Activated T-helper 17 cell treated with anti-CD3 and anti-CD28 coated beads, Interleukin-2, amount 50 U/mL, for 72 hours (primary cell): ENCODE data around the gene MRGPRF. TPM values are rescaled to one million over a fixed set of nuclear protein-coding genes. Genes with fewer than 3 reads are reported as not detected.
A peak's percentile ranks its signal among the peaks of the same experiment; 100 is the strongest.

Experiments used
- ATAC-seq: fragments of 150-1000 bp; cut with Tn5 transposase; replicated peaks from 2 replicates; pipeline ENCODE4 v1.10.0; 2021; ENCODE audit warnings: mild to moderate bottlenecking, moderate library complexity
- H3K27ac Mint-ChIP-seq: one replicate; pipeline ENCODE4 v1.8.0; 2022; ENCODE audit warnings: mixed read lengths
- H3K27me3 Mint-ChIP-seq: one replicate; pipeline ENCODE4 v1.8.0; 2022; ENCODE audit warnings: mixed read lengths
- H3K36me3 Mint-ChIP-seq: one replicate; pipeline ENCODE4 v1.8.0; 2022; ENCODE audit warnings: low read depth, mild to moderate bottlenecking, mixed read lengths
- H3K4me1 Mint-ChIP-seq: one replicate; pipeline ENCODE4 v1.8.0; 2022; ENCODE audit warnings: mixed read lengths
- H3K4me3 Mint-ChIP-seq: one replicate; pipeline ENCODE4 v1.8.0; 2022; ENCODE audit warnings: mild to moderate bottlenecking, mixed read lengths
- H3K9me3 Mint-ChIP-seq: one replicate; pipeline ENCODE4 v1.8.0; 2022; ENCODE audit warnings: mixed read lengths
- total RNA-seq, 2 donors: library from RNA; stranded (reverse); gene quantifications; one replicate each; pipeline ENCODE4 v1.2.3, GENCODE V29; 2022

MRGPRF gene
- total RNA-seq, 2 donors from 2014 or later, result not detected

DNA sequence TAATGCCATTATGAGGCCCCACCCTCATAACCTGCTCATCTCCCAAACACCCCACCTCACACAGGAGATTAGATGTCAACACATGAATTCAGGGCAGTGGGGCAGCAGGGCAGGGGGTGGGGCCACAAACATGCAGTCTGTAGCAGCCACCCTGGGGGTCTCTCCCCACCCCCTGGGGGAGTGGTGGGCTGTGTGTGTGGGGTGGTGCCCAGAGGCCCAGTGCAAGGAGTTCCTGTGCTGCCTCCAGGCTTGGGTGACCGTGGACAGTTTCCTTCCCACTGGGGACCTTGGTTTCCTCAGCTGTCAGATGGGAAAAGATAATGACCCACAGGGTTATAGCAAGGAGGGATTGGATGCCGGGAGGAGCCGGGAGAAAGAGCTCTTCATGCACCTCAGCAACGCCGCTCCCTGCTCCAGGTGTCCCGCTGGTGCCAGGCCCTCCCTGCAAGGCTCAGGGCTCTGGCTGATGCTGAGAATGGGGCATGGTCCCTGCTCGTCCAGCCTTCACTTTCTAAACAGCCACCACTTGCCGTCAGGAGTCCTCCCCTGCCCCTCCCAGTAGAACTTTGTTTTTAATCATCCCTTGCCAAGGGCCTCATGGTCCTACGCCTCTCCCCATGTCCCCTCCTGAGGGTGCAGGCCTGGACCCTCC, 2.0 kb upstream of the MRGPRF start:
- H3K27ac Mint-ChIP-seq, result no peak overlapping the region
- H3K4me3 Mint-ChIP-seq, result no peak overlapping the region
- no peaks in the 10 kb centered on the region for H3K9me3 Mint-ChIP-seq
- H3K27me3 Mint-ChIP-seq, result peaks cover 13% of the 10 kb centered on the region
- H3K4me1 Mint-ChIP-seq, result no peaks in the 10 kb centered on the region
- H3K36me3 Mint-ChIP-seq, result no peaks in the 10 kb centered on the region
- ATAC-seq, result no peak

DNA sequence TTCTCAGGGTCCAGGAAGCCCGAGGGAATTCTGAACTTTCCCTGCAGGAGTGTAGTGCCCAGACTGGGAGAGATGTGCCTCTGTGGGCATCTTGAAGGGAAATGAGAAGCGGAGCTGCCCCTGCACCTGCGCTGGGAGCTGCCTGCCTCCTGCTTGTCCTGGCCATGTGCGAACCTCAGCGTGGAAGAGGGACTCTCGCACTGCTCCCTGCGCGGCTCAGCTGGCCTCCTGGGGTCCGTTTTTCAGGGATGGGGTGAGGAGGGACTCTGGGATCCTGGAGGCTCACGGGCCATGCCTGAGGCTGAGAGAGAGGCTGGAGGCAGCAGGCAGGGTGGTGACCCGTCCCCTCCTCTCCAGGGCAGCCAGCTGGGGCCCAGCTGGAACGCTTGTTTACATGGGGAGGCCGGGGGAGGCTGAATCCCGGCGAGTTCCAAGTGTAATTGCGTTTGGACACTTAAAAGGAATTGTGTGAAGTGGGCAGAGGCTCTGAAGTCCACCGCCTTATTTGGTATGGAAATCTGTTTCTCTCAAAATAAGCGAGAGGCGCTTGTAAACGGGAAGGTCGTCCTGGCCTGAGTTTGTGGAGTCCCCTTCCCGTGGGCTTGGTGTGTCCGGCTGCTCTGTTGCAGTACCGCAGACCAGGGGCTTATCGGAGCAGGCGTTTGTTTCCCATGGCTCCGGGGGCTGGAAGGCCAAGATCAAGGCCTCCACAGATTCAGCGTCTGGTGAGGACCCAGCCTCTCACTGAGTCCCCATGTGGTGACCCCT, 1.2 kb upstream of the MRGPRF start:
- Mint-ChIP-seq H3K27me3 (peaks cover 16% of the 10 kb centered on the region), H3K4me3 (no peak overlapping the region), H3K9me3 (no peaks in the 10 kb centered on the region), H3K27ac (no peak overlapping the region), H3K36me3 (no peaks in the 10 kb centered on the region), H3K4me1 (no peaks in the 10 kb centered on the region)
- no peak for ATAC-seq

DNA sequence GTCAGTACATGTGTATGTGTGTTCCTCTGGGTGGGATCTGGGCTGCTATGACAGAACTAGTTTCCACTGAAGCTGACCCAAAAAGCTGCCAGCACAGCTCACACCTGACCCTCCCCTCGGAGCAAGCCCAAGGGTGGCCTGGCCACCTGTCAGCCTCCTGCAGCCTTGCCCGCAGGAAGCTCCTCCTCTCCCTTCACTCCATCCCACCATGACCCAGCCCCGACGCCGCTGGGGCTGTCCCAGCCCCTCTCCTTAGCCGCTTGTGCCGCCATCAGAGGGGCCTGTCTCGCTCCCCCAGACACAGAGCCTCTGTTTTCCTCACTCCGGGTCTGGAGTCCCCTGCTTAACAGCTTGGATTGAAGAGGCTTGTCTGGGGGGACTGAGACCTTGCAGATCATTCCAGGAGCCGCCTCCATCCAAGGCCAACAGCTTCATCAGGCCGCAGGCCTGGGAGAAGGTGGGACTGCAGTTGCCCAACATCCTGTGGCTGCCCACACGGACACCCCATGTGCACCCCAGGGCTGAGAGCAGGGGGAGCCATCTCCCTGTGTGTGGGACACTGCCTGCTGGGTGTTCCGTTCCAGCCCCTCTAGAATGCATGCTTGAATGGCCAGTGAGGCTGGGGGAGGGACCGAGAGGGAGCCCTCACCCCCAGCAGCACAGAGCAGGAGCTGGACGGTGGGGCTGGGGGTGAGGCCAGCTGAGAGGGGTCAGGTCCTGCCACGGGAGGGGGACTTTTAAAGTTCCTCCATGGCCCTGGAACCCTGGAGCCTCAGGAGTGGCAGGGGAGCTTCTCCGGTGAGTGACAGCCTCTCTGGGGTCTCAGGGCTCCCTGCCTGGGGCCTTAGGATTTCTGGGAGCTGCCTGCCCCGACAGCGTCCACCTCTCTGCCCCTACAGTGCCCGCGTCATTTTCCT, 696 bp downstream of the MRGPRF start:
- H3K4me1 Mint-ChIP-seq, result no peaks in the 10 kb centered on the region
- H3K9me3 Mint-ChIP-seq, result no peaks in the 10 kb centered on the region
- peak overlapping the region; percentile 33 for H3K4me3 Mint-ChIP-seq
- H3K27me3 Mint-ChIP-seq, result peaks cover 16% of the 10 kb centered on the region
- no peak for ATAC-seq
- no peaks in the 10 kb centered on the region for H3K36me3 Mint-ChIP-seq
- no peak overlapping the region for H3K27ac Mint-ChIP-seq

DNA sequence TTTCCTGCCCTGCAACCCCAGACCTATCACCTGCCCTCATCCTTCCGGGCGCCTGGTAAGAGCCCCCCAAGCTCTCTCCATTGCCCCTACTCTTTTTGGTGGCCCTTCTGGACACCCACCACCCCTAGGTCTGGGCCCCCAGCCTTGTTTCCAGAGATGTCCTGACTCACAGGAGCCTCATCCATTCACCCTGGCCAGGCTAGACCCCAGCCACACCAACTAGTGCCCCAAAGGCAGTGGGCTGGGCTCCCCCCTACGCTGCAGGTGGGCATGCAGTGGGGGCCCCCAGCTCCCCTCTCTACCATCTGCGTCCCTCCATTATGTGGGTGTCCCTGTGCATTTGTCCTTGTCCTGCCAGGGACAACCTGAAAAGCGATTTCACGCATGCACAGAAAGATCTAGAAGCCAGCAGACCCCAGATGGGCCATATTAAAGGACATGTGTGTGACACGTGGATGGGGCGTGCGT, 1.4 kb downstream of the MRGPRF start:
- Mint-ChIP-seq H3K27me3 (peaks cover 16% of the 10 kb centered on the region), H3K27ac (no peak overlapping the region), H3K9me3 (no peaks in the 10 kb centered on the region), H3K4me3 (peak overlapping the region; percentile 33), H3K36me3 (no peaks in the 10 kb centered on the region), H3K4me1 (no peaks in the 10 kb centered on the region)
- no peak for ATAC-seq

- no peaks in the 10 kb centered on the region for H3K36me3 Mint-ChIP-seq
Measured at GRCh38 chr11:69010964-69011623, 2.0 kb downstream of the MRGPRF start.

DNA sequence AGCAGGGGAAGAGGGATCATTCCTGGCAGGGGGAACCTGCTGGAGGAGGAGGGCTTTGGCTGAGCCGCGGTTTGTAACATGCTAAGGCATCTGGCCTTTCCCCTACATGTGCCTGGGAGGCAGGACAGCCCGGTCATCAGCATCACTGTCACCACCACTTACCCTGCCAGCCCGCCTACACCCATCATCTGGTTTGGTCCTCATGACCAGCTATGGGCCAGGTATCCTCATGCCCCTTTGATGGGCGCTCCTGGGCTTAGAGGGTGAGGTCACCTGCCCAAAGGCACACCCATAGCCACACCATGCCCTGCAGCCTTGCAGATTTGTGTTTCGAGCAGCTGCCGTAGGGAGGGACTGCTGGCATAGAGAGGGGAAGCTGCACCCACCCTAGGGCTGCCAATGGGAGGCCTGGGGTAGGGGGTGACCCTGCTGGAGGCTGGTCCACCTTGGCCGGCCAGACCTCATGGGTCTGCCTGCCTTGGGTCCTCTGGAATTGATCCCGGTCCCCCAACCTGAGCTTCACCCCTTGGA, 2.6 kb downstream of the MRGPRF start:
- peaks cover 16% of the 10 kb centered on the region for H3K27me3 Mint-ChIP-seq
- no peak overlapping the region for H3K27ac Mint-ChIP-seq
- no peaks in the 10 kb centered on the region for H3K4me1 Mint-ChIP-seq
- no peaks in the 10 kb centered on the region for H3K36me3 Mint-ChIP-seq
- no peak for ATAC-seq
- H3K4me3 Mint-ChIP-seq, result no peak overlapping the region
- H3K9me3 Mint-ChIP-seq, result no peaks in the 10 kb centered on the region

More at GRCh38 chr11:69010964-69011623, 2.0 kb downstream of the MRGPRF start:
- peak overlapping the region; percentile 33 for H3K4me3 Mint-ChIP-seq
- peaks cover 16% of the 10 kb centered on the region for H3K27me3 Mint-ChIP-seq
- no peak overlapping the region for H3K27ac Mint-ChIP-seq
- peak; percentile 80 for ATAC-seq
- H3K9me3 Mint-ChIP-seq, result no peaks in the 10 kb centered on the region
- H3K4me1 Mint-ChIP-seq, result no peaks in the 10 kb centered on the region

DNA sequence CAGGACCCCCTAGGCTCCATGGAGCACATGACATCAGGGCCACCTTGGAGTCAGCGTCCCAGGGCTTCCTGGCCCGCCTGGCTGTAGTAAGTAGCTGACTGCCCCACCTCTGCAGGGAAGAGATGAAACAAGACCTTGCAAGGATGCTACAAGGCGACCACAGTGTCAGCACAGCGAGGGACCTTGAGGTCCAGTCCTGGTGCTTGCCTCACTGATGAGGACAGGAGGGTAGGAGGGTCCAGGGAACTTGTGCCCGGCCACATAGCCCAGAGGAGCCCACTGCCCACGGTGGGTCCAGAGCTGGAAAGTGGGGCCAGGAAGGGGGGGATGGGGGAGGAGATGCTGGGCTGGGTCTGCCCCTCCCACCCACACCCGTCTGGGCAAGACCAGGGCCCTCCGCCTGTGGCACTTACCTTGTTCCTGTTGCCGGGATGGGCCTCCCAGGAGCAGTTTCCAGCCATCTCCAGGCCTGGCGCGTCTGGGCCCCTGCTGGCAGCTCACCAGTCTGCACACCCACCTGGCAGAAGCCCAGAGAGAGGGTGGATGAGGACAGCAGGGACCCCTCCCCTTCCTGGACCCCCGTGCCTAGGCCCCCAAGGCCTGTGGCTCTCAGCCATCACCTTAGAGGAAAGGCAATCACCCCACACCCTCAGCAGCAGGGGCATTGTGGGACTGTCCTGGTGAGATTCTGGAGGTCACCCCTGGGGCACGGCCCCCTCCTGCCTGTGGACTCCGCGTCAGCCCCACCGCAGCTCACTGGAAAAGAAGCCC, 3.4 kb downstream of the MRGPRF start:
- Mint-ChIP-seq H3K4me3 (no peak overlapping the region), H3K36me3 (no peaks in the 10 kb centered on the region)
- no peak for ATAC-seq

GRCh38 chr11:69008737-69009440, 4.2 kb downstream of the MRGPRF start:
- H3K27me3 Mint-ChIP-seq, result peaks cover 16% of the 10 kb centered on the region
- no peaks in the 10 kb centered on the region for H3K9me3 Mint-ChIP-seq
- H3K36me3 Mint-ChIP-seq, result no peaks in the 10 kb centered on the region
- ATAC-seq, result no peak
- H3K4me3 Mint-ChIP-seq, result no peak overlapping the region
- H3K4me1 Mint-ChIP-seq, result no peaks in the 10 kb centered on the region
- no peak overlapping the region for H3K27ac Mint-ChIP-seq

More for the DNA sequence above, 3.4 kb downstream of the MRGPRF start:
- no peak overlapping the region for H3K27ac Mint-ChIP-seq
- no peaks in the 10 kb centered on the region for H3K9me3 Mint-ChIP-seq
- H3K27me3 Mint-ChIP-seq, result peaks cover 16% of the 10 kb centered on the region
- no peaks in the 10 kb centered on the region for H3K4me1 Mint-ChIP-seq

DNA sequence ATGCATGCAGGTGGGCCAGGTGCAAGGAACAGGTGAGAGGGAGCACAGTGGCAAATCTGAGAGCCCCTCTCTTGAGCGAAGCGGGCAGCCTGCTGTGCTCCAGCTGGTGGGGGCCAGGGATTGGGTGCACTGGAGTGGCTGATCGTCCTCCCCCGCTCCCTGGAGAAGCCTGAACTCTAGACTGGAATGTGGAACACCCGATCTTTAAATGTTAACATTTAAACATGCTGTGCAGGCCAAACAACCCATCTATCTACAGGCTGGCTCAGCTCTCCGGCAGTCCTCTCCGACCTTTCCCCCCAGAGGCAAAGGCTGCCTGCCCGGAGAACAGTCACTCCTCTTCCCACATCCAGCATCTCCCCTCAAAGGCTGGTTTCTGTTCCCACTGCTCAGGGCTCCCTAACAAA, 5.1 kb downstream of the MRGPRF start:
- no peaks in the 10 kb centered on the region for H3K36me3 Mint-ChIP-seq

DNA sequence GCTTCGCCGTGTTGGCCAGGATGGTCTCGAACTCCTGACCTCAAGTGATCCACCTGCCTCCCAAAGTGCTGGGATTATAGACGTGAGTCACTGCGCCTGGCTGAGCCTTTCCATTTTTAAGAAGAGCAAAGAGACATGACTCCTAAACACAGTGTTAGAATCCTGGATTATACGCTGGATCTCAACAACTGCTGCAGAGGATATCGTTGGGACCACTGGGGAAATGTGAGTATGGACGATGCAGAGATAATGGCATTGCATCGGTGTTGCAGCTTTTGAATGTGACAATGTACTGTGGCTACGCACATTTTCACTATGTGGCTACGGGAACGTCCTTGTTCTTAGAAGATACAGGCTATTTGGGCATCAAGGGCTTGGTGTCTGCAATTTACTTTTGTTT, 6.2 kb downstream of the MRGPRF start:
- no peak overlapping the region for H3K4me3 Mint-ChIP-seq
- no peaks in the 10 kb centered on the region for H3K36me3 Mint-ChIP-seq
- ATAC-seq, result no peak
- H3K4me1 Mint-ChIP-seq, result no peaks in the 10 kb centered on the region
- no peaks in the 10 kb centered on the region for H3K9me3 Mint-ChIP-seq
- H3K27me3 Mint-ChIP-seq, result peaks cover 10% of the 10 kb centered on the region
- no peak overlapping the region for H3K27ac Mint-ChIP-seq

More for the DNA sequence above, 5.1 kb downstream of the MRGPRF start:
- no peak for ATAC-seq
- no peak overlapping the region for H3K27ac Mint-ChIP-seq
- peaks cover 16% of the 10 kb centered on the region for H3K27me3 Mint-ChIP-seq
- H3K9me3 Mint-ChIP-seq, result no peaks in the 10 kb centered on the region
- H3K4me3 Mint-ChIP-seq, result no peak overlapping the region
- H3K4me1 Mint-ChIP-seq, result no peaks in the 10 kb centered on the region

DNA sequence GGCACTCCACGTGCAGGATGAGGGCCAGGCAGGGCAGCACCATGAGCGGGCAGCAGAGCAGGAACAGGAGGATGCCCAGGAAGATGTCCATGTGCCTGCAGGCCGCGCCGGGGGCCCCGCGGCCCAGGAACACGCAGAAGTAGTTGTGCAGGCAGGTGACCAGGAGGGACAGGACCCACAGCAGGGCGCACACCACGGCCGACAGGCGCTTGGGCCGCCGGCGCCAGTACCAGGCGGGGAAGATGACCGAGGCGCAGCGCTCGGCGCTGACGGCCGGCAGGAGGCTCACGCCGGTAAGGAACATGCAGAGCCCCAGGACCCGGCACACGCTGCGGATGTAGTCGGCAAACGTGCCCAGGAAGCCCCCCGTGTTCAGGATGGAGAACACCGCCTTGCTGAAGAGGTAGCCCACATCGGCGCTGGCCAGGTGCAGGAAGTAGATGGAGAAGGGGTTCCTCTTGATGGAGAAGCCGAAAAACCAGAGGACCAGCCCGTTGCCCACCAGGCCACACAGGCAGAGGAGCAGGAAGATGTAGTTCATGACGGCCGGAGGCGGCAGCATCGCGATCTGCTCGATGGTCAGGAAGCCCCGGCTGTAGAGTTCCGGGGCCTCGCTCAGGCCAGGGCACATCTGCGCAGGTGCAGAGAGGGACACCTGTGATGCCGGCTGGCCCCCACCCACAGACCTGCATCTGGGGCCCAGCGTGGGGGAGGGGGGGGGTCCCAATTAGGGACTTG, 7.2 kb downstream of the MRGPRF start:
- H3K4me1 Mint-ChIP-seq, result no peaks in the 10 kb centered on the region
- ATAC-seq, result no peak
- H3K4me3 Mint-ChIP-seq, result no peak overlapping the region
- H3K27ac Mint-ChIP-seq, result no peak overlapping the region
- H3K9me3 Mint-ChIP-seq, result no peaks in the 10 kb centered on the region
- H3K27me3 Mint-ChIP-seq, result peaks cover 4% of the 10 kb centered on the region
- H3K36me3 Mint-ChIP-seq, result no peaks in the 10 kb centered on the region

DNA sequence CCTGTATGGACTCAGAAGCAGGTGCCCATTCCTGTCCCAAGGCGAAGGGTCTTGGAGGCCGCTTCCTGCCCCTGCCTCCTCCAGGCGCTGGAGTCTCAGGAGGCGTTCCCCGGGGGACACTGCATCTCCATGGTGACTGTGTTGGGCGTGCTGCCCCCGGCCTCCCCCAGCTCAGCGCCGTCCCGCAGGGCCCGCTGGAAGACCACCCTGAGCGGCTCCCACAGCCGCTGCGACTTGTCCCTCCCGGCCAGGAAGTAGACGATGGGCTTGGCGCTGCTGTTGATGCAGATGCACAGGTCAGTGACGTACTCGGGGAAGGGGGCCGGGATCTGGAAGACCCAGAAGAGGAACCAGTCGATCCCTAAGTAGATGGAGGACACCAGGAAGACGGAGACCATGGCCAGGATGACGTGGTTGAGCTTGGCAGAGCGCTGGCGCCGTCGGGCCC, 7.8 kb downstream of the MRGPRF start:
- Mint-ChIP-seq H3K27ac (no peak overlapping the region), H3K4me1 (no peaks in the 10 kb centered on the region), H3K4me3 (no peak overlapping the region), H3K9me3 (no peaks in the 10 kb centered on the region), H3K36me3 (no peaks in the 10 kb centered on the region), H3K27me3 (peaks cover 4% of the 10 kb centered on the region)
- ATAC-seq, result no peak
